ENCODE data around the gene PKD1L1. TPM values are rescaled to one million over a fixed set of nuclear protein-coding genes. Genes with fewer than 3 reads are reported as not detected.

Gene PKD1L1
- total and polyA plus RNA-seq, 2 donors (not counting 1 experiment from before 2014, with no cell fraction given), result 0.59 to 0.70 TPM

DNA sequence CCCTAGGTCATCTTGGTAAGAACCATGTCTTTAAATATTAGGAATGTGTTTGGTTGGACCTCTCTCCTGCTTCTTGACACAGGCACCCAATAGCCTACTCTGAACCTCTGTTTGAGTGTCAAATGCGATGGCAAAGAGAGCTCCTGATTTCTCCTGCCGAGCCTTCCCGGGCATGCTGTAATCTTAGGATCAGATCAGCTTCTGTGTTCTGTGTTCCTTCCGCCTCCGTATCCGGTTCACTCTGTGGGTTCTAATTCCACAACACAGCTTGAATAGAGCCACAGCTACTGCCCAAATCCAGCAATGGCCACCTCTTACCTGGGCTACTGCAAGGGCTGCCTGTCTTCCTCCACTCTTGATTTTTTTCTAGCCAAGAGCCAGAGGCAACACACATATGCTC, 201.1 kb downstream of the PKD1L1 start:
- ATAC-seq (ENCODE audit: low read depth), result no peak
- no peaks in the 10 kb centered on the region for H3K4me1 ChIP-seq (ENCODE audit: control insufficient read depth in 2 of 2, insufficient read depth in 2 of 2, low read length in 2 of 2)
- POLR2A ChIA-PET, result no interaction called here
- Mint-ChIP-seq H3K27ac (no peak overlapping the region), H3K4me1 (peaks cover 9% of the 10 kb centered on the region), H3K9me3 (ENCODE audit: insufficient read depth) (no peaks in the 10 kb centered on the region), H3K27me3 (no peaks in the 10 kb centered on the region), H3K4me3 (no peak overlapping the region)
- no peaks in the 10 kb centered on the region for H3K36me3 ChIP-seq (replicated peaks in 1 of 2; ENCODE audit: control extremely low read depth in 1 of 2, control insufficient read depth in 1 of 2, extremely low read depth in 1 of 2, insufficient read depth in 2 of 2, low read length in 1 of 2)
- no peak overlapping the region for H3K4me3 ChIP-seq (ENCODE audit: control extremely low read depth in 1 of 5, extremely low read depth in 1 of 5, insufficient read depth in 1 of 5, low read depth in 2 of 5, low read length in 4 of 5)
- H2AFZ ChIP-seq (ENCODE audit: insufficient read depth, low read depth, low read length, poor library complexity, severe bottlenecking), result no peak overlapping the region
- H3K27ac ChIP-seq (ENCODE audit: low read length in 2 of 2), result no peak overlapping the region
- no peaks in the 10 kb centered on the region for H3K79me2 ChIP-seq (ENCODE audit: control insufficient read depth, insufficient read depth, low read length)
- H3K9ac ChIP-seq (ENCODE audit: low read length), result no peak overlapping the region
- no peak overlapping the region for H3K4me2 ChIP-seq (replicated peaks; ENCODE audit: low read depth, low read length, poor library complexity, severe bottlenecking)
- H3K9me3 ChIP-seq (ENCODE audit: control extremely low read depth in 1 of 3, control insufficient read depth in 2 of 3, insufficient read depth in 1 of 3, low read length in 2 of 3), result peaks cover 0 to 10% (median 0%) of the 10 kb centered on the region in 3 donors
- 79% methylated on average over 6 of the region's 6 CpGs for WGBS (ENCODE audit: insufficient coverage)
- intact Hi-C loops (cut with micrococcal nuclease), result no loop called here
- TF ChIP-seq EZH2 (IDR thresholded peaks at IDR 0.05; ENCODE audit: borderline replicate concordance, insufficient read depth, low read depth, low read length, poor library complexity, severe bottlenecking), result no peak
- no peak for TF ChIP-seq CTCF (IDR thresholded peaks at IDR 0.05)
- CTCF ChIA-PET, result no interaction called here
- no peak for DNase-seq
- no peaks in the 10 kb centered on the region for H3K27me3 ChIP-seq (replicated peaks in 1 of 4; ENCODE audit: control extremely low read depth in 1 of 4, control insufficient read depth in 3 of 4, insufficient read depth in 4 of 4, low read length in 3 of 4)
- H4K20me1 ChIP-seq (ENCODE audit: control insufficient read depth, insufficient read depth, low read length, poor library complexity, severe bottlenecking), result no peaks in the 10 kb centered on the region

DNA sequence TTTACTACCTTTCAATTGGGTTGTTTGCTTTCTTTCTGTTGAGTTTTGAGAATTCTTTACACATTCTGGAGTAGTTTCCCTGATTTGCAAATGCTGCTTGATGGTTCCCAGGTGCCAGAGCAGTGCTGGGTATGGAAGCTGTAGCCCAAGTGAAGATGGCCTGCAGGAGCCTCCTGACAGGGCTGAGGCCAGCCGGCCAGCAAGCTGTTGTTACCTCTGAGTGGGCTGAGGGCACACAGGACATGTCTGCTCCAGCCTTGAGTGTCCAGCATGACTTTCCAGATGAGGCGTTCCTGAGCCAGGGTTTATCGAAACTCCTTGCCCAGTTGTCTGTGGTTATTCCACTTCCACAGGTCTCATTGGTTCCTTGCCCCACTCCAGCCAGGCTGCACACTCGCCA, 201.8 kb downstream of the PKD1L1 start:
- Histone ChIP-seq H2AFZ (ENCODE audit: insufficient read depth, low read depth, low read length, poor library complexity, severe bottlenecking) (no peak overlapping the region), H3K36me3 (replicated peaks in 1 of 2; ENCODE audit: control extremely low read depth in 1 of 2, control insufficient read depth in 1 of 2, extremely low read depth in 1 of 2, insufficient read depth in 2 of 2, low read length in 1 of 2) (no peaks in the 10 kb centered on the region), H3K4me3 (ENCODE audit: control extremely low read depth in 1 of 5, extremely low read depth in 1 of 5, insufficient read depth in 1 of 5, low read depth in 2 of 5, low read length in 4 of 5) (no peak overlapping the region), H3K27me3 (replicated peaks in 1 of 4; ENCODE audit: control extremely low read depth in 1 of 4, control insufficient read depth in 3 of 4, insufficient read depth in 4 of 4, low read length in 3 of 4) (no peaks in the 10 kb centered on the region), H3K4me2 (replicated peaks; ENCODE audit: low read depth, low read length, poor library complexity, severe bottlenecking) (no peak overlapping the region), H3K9me3 (ENCODE audit: control extremely low read depth in 1 of 3, control insufficient read depth in 2 of 3, insufficient read depth in 1 of 3, low read length in 2 of 3) (peaks cover 0 to 3% (median 0%) of the 10 kb centered on the region in 3 donors), H3K4me1 (ENCODE audit: control insufficient read depth in 2 of 2, insufficient read depth in 2 of 2, low read length in 2 of 2) (no peaks in the 10 kb centered on the region), H3K27ac (ENCODE audit: low read length in 2 of 2) (no peak overlapping the region), H3K9ac (ENCODE audit: low read length) (no peak overlapping the region), H3K79me2 (ENCODE audit: control insufficient read depth, insufficient read depth, low read length) (no peaks in the 10 kb centered on the region), H4K20me1 (ENCODE audit: control insufficient read depth, insufficient read depth, low read length, poor library complexity, severe bottlenecking) (no peaks in the 10 kb centered on the region)
- ATAC-seq (ENCODE audit: low read depth) (no peak), DNase-seq (no peak)
- CTCF ChIA-PET, result no interaction called here
- no peak for TF ChIP-seq CTCF (IDR thresholded peaks at IDR 0.05)
- no peak for TF ChIP-seq EZH2 (IDR thresholded peaks at IDR 0.05; ENCODE audit: borderline replicate concordance, insufficient read depth, low read depth, low read length, poor library complexity, severe bottlenecking)
- POLR2A ChIA-PET, result interaction anchor here (0.5 kb wide), 1 partner anchor 69 kb away, joined by 3 read pairs; no protein-coding TSS in a partner anchor
- Mint-ChIP-seq H3K4me3 (no peak overlapping the region), H3K27me3 (no peaks in the 10 kb centered on the region), H3K9me3 (ENCODE audit: insufficient read depth) (no peaks in the 10 kb centered on the region), H3K27ac (no peak overlapping the region), H3K4me1 (peaks cover 9% of the 10 kb centered on the region)
- 90% methylated on average over 3 of the region's 4 CpGs for WGBS (ENCODE audit: insufficient coverage)
- intact Hi-C loops (cut with micrococcal nuclease), result no loop called here

Data from B cell (primary cell).